Renal cortical epithelial cell (primary cell): ENCODE measurements around the gene NOL12. TPM values are rescaled to one million over a fixed set of nuclear protein-coding genes. Genes with fewer than 3 reads are reported as not detected.

Source experiments
- DNase-seq: peaks from one replicate; pipeline ENCODE4 v3.0.0-alpha.2; 2011; ENCODE audit warnings: low read depth
- total RNA-seq: library from RNA; depleted of rRNA; stranded (reverse); fragments of >200 nt; gene quantifications from 2 replicates; pipeline ENCODE4 v1.2.3, GENCODE V29; 2014

The NOL12 gene
- total RNA-seq, 1 donor from 2014 or later, result 19.6 TPM

GRCh38 chr22:37659066-37659896, 26.9 kb upstream of the NOL12 start:
- DNase-seq, result no peak

DNA sequence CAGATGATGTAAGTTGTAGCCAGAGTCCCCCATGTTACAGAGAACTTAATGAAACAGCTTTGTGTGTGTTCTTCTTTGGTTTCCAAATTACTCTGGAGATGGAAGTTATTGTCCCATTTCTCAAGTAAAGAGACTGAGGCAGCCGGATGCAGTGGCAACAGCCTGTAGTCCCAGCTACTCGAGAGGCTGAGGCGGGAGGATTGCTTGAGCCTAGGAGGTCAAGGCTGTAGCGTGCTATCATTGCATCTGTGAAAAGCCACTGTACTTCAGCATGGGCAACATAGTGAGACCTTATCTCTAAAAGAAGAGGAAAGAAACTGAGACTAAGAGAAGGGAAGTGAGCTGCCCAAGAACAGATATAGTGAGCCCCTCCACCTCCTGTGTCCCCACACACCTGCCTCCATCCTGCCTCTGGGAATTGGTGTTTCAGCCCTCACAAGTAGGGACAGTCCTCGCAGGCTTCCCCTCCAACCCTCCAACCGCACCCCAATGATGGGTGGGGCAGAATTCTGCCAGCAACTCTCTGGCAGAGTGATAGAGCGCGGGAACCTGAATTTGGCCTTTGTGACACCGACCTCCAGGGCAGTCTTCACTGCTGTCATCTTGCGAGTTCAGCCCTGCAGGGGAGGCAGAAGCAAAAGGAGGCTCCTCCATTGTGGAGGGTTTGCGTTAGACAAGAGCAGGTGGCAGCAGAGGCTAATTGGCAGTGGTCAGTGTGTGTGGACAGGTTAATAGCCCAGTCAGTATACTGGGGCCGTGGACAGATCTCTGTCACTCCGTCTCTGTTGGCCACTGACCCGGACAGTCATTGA, 26.0 kb upstream of the NOL12 start:
- DNase-seq, result no peak

DNA sequence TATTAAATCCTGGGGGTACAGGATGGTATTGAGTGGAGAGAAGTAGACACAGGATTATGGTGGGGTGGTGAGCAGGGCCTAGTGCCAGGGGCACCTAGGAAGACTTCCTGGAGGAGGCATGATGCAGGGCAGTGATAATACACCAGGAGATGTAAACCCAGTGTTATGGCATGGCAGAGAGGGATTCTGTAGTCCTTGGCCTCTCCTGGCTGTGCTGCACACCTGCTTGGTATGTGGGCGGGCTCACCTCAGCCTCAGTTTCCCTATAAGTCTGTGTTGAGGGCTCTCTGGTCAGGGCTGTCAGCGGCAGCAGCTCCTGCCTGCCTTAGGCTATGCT, 25.5 kb upstream of the NOL12 start:
- DNase-seq, result no peak

DNA sequence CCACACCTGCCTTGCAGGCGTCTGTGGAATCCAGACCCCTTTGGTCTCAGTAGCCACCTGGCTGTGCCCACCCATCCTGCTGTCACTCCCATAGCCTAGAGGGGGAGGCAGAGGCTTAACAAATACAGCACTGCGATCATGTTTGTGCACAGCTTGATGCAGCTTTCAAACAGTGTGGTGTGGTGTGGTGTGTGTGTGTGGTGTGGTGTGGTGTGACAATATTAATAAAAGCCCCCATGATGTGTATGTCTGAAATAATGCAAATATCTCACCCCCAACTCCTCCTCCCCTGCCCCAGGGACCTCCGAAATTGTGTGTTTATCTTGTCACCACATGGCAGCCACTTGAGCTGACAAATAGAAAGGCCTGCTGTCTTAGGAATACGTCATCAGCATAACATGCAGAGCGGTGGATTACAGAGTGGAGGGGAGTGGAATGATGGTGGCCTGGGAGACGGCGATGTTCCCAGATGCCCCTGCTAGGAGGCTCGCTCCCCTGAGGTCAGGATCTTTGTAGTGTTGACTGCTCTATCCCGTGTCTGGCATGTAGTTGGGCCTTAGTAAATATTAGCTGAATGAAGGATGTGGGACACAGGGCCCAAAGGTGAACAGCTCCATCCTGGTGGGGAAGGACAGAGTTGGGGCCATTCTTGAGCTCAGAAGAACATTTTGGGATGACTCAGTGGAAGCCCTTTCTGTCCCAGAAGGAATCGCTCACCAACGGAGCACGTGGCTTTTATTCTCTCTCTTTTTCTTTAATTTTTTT, 24.8 kb upstream of the NOL12 start:
- DNase-seq, result peak; percentile 37

GRCh38 chr22:37662039-37662438, 24.1 kb upstream of the NOL12 start:
- DNase-seq, result no peak

DNA sequence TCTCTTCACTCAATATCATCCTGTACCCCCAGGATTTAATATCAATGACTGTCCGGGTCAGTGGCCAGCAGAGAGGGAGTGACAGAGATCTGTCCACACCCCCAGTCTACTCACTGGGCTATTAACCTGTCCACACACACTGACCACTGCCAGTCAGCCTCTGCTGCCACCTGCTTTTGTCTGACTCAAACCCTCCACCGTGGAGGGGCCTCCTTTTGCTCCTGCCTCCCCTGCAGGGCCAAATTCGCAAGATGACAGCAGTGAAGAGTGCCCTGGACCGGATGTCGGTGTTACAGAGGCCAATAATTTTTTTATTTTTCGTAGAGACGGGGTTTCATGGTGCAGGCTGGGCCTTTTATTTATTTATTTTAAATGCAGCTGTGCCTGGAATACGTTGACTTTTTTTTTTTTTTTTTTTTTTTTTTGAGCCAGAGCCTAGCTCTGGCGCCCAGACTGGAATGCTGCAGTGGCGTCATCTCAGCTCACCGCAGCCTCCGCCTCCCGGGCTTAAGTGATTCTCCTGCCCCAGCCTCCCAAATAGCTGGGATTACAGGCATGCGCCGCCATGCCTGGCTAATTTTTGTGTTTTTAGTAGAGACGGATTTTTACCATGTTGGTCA, 22.5 kb upstream of the NOL12 start:
- no peak for DNase-seq

DNA sequence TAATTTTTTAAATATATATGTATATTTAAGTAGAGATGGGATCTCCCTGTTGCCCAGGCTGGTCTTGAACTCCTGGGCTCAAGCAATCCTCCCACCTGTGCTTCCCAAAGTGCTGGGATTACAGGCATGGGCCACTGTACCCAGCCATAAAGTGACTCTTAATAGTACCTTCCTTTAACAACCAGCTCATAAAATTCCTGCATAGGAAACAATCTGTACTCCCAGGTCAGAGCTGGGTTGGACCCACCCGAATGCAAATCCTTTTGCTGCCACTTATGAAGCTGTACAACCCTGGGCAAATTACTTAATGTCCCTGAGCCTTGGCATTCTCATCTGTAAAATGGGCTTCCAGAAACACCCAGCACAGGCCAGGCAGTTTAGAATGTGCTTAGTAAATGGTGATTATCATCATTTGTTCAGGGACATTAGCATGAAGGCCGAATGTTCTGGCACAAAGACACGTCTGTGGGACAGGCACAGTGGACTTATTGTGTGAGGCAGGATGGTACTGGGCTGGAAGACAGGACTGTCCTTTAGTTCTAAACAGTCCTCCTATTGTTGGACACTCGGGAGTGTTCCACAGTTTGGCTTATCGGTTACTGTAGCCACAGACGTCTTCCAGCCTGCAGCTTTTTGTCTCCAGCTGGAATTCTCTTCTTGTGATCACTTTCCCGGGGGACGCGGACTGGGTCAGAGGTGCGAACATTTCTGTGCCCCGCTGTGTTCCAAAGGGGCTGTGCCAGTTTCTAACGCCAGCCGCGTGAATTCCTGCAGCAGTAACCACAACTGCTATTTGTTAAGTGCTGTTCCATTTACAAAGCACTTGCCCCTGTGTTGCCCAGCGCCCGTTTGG, 21.7 kb upstream of the NOL12 start:
- no peak for DNase-seq

- no peak for DNase-seq
These were observed 20.7 kb upstream of the NOL12 start for GRCh38 chr22:37665487-37665886.

- DNase-seq, result peak; percentile 33
These were observed 16.6 kb upstream of the NOL12 start for GRCh38 chr22:37669586-37669985.

GRCh38 chr22:37672206-37672919, 13.8 kb upstream of the NOL12 start:
- DNase-seq, result no peak

GRCh38 chr22:37672920-37673455, 13.2 kb upstream of the NOL12 start:
- DNase-seq, result no peak

GRCh38 chr22:37674248-37674647, 11.9 kb upstream of the NOL12 start:
- DNase-seq, result no peak

GRCh38 chr22:37674951-37675929, 10.9 kb upstream of the NOL12 start, which contains the start of gene LGALS1:
Gene LGALS1, plus strand, starts transcription at chr22:37675636. Its CDS starts 67 bp downstream, at chr22:37675703.
- peak; percentile 70 for DNase-seq

GRCh38 chr22:37675930-37676735, 10.0 kb upstream of the NOL12 start:
- DNase-seq, result peak; percentile 16

- peak; percentile 80 for DNase-seq
These were observed 9.2 kb upstream of the NOL12 start for GRCh38 chr22:37676736-37677492.

DNA sequence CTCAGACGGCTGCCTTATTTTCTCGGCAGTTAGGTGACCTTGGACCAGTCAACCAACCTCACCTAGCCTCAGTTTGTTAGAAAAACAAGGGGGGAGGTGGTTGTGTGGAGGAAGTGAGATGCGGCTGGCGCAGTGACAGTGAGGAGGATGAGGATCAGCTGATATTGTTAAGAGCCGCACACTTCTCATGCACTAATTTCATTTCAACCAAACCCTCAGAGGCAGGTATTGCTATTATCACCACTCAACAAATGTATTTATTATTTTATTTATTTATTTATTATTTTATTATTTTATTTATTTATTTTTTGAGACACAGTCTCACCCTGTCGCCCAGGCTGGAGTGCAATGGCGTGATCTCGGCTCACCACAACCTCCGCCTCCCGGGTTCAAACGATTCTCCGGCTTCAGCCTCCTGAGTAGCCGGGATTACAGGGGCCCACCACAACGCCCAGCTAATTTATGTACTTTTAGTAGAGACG, 8.6 kb upstream of the NOL12 start:
- no peak for DNase-seq

GRCh38 chr22:37678372-37678771, 7.8 kb upstream of the NOL12 start:
- DNase-seq, result no peak
